HCT116 (cell line): Measurements from ENCODE around the gene C11orf98. TPM values are rescaled to one million over a fixed set of nuclear protein-coding genes. Genes with fewer than 3 reads are reported as not detected.

Experiments
- ATAC-seq: fragments of 200-7000 bp; cut with Tn5 transposase; 2 replicates; pipeline ENCODE4 v1.9.1; 2020; ENCODE audit warnings: mild to moderate bottlenecking, moderate library complexity
- BruUV-seq: library from RNA; stranded (reverse); fragments of 400-500 nt; replicated peaks from 2 replicates; lab custom pipeline; 2021; lab: Mats Ljungman, UMichigan
- CTCF ChIA-PET: fragments of 300-600 bp; sonication (Branson Sonifier 250); formaldehyde crosslinking; loops from one replicate; lab custom pipeline; 2021; ENCODE audit warnings: antibody characterized with exemption; lab: Charles Lee
- POLR2A ChIA-PET: fragments of 300-600, 350-600 bp; sonication (Branson Sonifier 250); formaldehyde crosslinking; loops from one replicate; lab custom pipeline; 2021; ENCODE audit warnings: antibody characterized with exemption; lab: Charles Lee
- RAD21 ChIA-PET, 2 experiments: fragments of 300-600 bp; sonication (Branson Sonifier 250); formaldehyde crosslinking; loops; one replicate each; lab custom pipeline; 2023; ENCODE audit warnings: low total read pairs in 2 of 2; ENCODE audit not compliant: uncharacterized antibody in 2 of 2, unreplicated experiment in 2 of 2, low non-redundant PET in 1 of 2; lab: Charles Lee
- DNase-seq: peaks from one replicate; pipeline ENCODE4 v3.0.0-alpha.2; 2010; ENCODE audit warnings: low read depth, low spot score
- H2AFZ ChIP-seq: fragments of 200-600 bp; shearing (Covaris generic), sonication (generic); 2 replicates; pipeline ENCODE4 v1.6.1; 2017; ENCODE audit warnings: low read depth, mixed run types, mixed read lengths, antibody characterized with exemption, low read length; ENCODE audit not compliant: poor library complexity, severe bottlenecking
- H3K27ac ChIP-seq: 2 replicates; pipeline ENCODE4 v1.5.1; 2012; ENCODE audit warnings: low read depth, low read length
- H3K27me3 ChIP-seq: fragments of 200-600 bp; sonication (generic); 2 replicates; pipeline ENCODE4 v1.6.1; 2016; ENCODE audit warnings: mixed run types, low read length, mixed read lengths; ENCODE audit not compliant: insufficient read depth
- H3K36me3 ChIP-seq, 2 experiments: fragments of 200-500 bp in 1 of 2; fragments of 200-600 bp in 1 of 2; sonication (Bioruptor generic) in 1 of 2; sonication (generic) in 1 of 2; 2 replicates each; pipeline versions ENCODE4 v1.5.1 to v1.6.1; 2014 to 2016; ENCODE audit warnings: low read length in 2 of 2, inconsistent platforms in 1 of 2, mixed read lengths in 1 of 2, mixed run types in 1 of 2; ENCODE audit not compliant: insufficient read depth in 2 of 2, control insufficient read depth in 1 of 2
- H3K4me1 ChIP-seq, 2 experiments: fragments of 200-600 bp in 1 of 2; sonication (generic) in 1 of 2; 2 replicates each; pipeline versions ENCODE4 v1.5.1 to v1.6.1; 2012 to 2017; ENCODE audit warnings: low read length in 2 of 2, inconsistent platforms in 1 of 2, mild to moderate bottlenecking in 1 of 2, mixed read lengths in 1 of 2, mixed run types in 1 of 2, moderate library complexity in 1 of 2; ENCODE audit not compliant: insufficient read depth in 2 of 2, control insufficient read depth in 1 of 2
- H3K4me2 ChIP-seq: fragments of 200-600 bp; sonication (generic); 2 replicates; pipeline ENCODE4 v1.6.1; 2017; ENCODE audit warnings: mixed run types, low read length, mixed read lengths
- H3K4me3 ChIP-seq, 2 experiments: fragments of 200-600 bp in 1 of 2; sonication (generic) in 1 of 2; replicated peaks in 1 of 2; 2 replicates each; pipeline ENCODE4 v1.5.1; 2011 to 2016; ENCODE audit warnings: low read length in 2 of 2, control low read depth in 1 of 2, low read depth in 1 of 2, mild to moderate bottlenecking in 1 of 2, mixed read lengths in 1 of 2, mixed run types in 1 of 2
- H3K79me2 ChIP-seq: fragments of 200-600 bp; sonication (generic); 2 replicates; pipeline ENCODE4 v1.6.1; 2017; ENCODE audit warnings: mild to moderate bottlenecking, mixed run types, low read length, moderate library complexity, mixed read lengths; ENCODE audit not compliant: insufficient read depth
- H3K9ac ChIP-seq: fragments of 200-600 bp; sonication (generic); 2 replicates; pipeline ENCODE4 v1.6.1; 2016; ENCODE audit warnings: low read length, mixed read lengths
- H3K9me2 ChIP-seq: fragments of 200-600 bp; sonication (generic), shearing (Covaris generic); 2 replicates; pipeline ENCODE4 v1.6.1; 2017; ENCODE audit warnings: mixed run types, mild to moderate bottlenecking, moderate library complexity; ENCODE audit not compliant: insufficient read depth
- H3K9me3 ChIP-seq, 2 experiments: fragments of 200-500 bp in 1 of 2; fragments of 200-600 bp in 1 of 2; sonication (Bioruptor generic) in 1 of 2; sonication (generic) in 1 of 2; 2 replicates each; pipeline ENCODE4 v1.6.1; 2014 to 2017; ENCODE audit warnings: low read length in 2 of 2, mixed read lengths in 2 of 2, inconsistent platforms in 1 of 2, low read depth in 1 of 2, mild to moderate bottlenecking in 1 of 2, mixed run types in 1 of 2, moderate library complexity in 1 of 2; ENCODE audit not compliant: control insufficient read depth in 1 of 2, insufficient read depth in 1 of 2
- H4K20me1 ChIP-seq: fragments of 200-600 bp; sonication (generic), shearing (Covaris generic); 2 replicates; pipeline ENCODE4 v1.6.1; 2017; ENCODE audit warnings: mixed run types, mild to moderate bottlenecking, moderate library complexity; ENCODE audit not compliant: insufficient read depth
- CBX3 ChIP-seq: IDR thresholded peaks from 2 replicates; pipeline ENCODE4 v1.6.1; 2012; ENCODE audit warnings: low read depth
- CEBPB ChIP-seq: IDR thresholded peaks from 2 replicates; pipeline ENCODE4 v1.6.1; 2012; ENCODE audit warnings: low read depth
- ELF1 ChIP-seq: IDR thresholded peaks from 2 replicates; pipeline ENCODE4 v1.6.1; 2012; ENCODE audit warnings: low read depth, borderline replicate concordance
- EZH2 ChIP-seq: fragments of 200-600 bp; sonication (generic); IDR thresholded peaks from 2 replicates; pipeline ENCODE4 v1.6.1; 2017; ENCODE audit warnings: antibody characterized with exemption, mixed run types
- EZH2phosphoT487 ChIP-seq: fragments of 200-600 bp; IDR thresholded peaks from 2 replicates; pipeline ENCODE4 v1.6.1; 2018; ENCODE audit warnings: antibody characterized with exemption, borderline replicate concordance
- FOSL1 ChIP-seq: IDR thresholded peaks from 2 replicates; pipeline ENCODE4 v1.6.1; 2012; ENCODE audit warnings: low read depth
- POLR2AphosphoS5 ChIP-seq: IDR thresholded peaks from 2 replicates; pipeline ENCODE4 v1.6.1; 2011; ENCODE audit warnings: mild to moderate bottlenecking, low read depth, low read length, moderate library complexity
- RAD21 ChIP-seq: IDR thresholded peaks from 2 replicates; pipeline ENCODE4 v1.6.1; 2012; ENCODE audit warnings: low read depth, mild to moderate bottlenecking
- SP1 ChIP-seq: IDR thresholded peaks from 2 replicates; pipeline ENCODE4 v1.6.1; 2012; ENCODE audit warnings: low read depth
- SRF ChIP-seq: IDR thresholded peaks from 2 replicates; pipeline ENCODE4 v1.6.1; 2012; ENCODE audit warnings: low read depth
- YY1 ChIP-seq: IDR thresholded peaks from 2 replicates; pipeline ENCODE4 v1.6.1; 2011; ENCODE audit warnings: low read length, low read depth, moderate library complexity, mild to moderate bottlenecking; ENCODE audit not compliant: insufficient replicate concordance; ENCODE audit errors: extremely low read depth
- intact Hi-C: fragments of 100-400 bp; cut with micrococcal nuclease; formaldehyde crosslinking; loops from 2 replicates; pipeline ENCODE4 v1.10.0; 2022
- total RNA-seq: library from RNA; stranded (reverse); gene quantifications from one replicate; pipeline ENCODE4 v1.2.1, GENCODE V29; 2021; ENCODE audit not compliant: unreplicated experiment
- TF ChIP-seq, protein P1 (sequence below): IDR thresholded peaks from 2 replicates; pipeline ENCODE4 v1.6.1; 2012
- TF ChIP-seq, protein P2 (sequence below): IDR thresholded peaks from 2 replicates; pipeline ENCODE4 v1.6.1; 2011; ENCODE audit warnings: mild to moderate bottlenecking, low read length, moderate library complexity; ENCODE audit not compliant: insufficient replicate concordance; ENCODE audit errors: extremely low read depth

Gene C11orf98
- total RNA-seq, 1 experiment from 2014 or later: 121 TPM

DNA sequence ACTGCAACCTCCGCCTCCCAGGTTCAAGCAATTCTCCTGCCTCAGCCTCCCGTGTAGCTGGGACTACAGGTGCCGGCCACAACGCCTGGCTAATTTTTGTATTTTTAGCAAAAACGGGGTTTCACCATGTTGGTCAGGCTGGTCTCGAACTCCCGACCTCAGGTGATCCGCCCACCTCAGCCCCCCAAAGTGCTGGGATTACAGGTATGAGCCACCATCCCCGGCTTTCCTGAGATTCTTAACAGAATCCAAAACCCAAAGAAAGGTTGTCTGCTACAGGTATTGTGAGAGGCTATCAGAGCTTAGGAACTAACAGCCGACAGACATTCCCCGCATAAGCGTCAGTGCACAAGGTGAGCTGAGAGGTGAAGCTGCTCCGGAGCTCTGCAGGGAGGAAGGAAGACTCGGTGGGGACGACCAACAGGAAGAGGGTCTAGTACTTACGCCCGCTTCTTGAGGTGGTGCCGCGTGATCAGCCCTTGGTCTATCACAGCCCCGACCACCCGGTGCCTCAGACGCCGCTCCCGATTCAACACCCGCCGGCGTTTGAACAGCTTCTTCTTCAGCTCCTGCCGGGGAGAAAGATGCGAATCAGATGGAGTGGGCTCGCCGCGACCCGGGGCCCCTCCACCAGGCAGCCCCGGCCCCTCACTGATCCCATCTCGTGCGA lies 470 bp downstream of the C11orf98 start:
- Histone ChIP-seq H2AFZ (no peak overlapping the region), H3K4me1 (peaks cover 18 to 37% of the 10 kb centered on the region in 2 experiments; a peak in 3 of 4 replicates), H3K27ac (peak overlapping the region; percentile 96), H3K79me2 (peaks cover 50% of the 10 kb centered on the region), H3K4me3 (peak overlapping the region; percentile 99), H3K9me3 (no peaks in the 10 kb centered on the region), H3K9me2 (no peaks in the 10 kb centered on the region), H3K4me2 (peak overlapping the region; percentile 98), H3K36me3 (peaks cover 11 to 32% of the 10 kb centered on the region in 2 experiments; a peak in 3 of 4 replicates), H3K27me3 (no peaks in the 10 kb centered on the region), H4K20me1 (no peaks in the 10 kb centered on the region), H3K9ac (peak overlapping the region; percentile 100)
- peak; percentile 41 for ATAC-seq
- BruUV-seq: TSS peak; percentile 76
- TF ChIP-seq, protein P1, sequence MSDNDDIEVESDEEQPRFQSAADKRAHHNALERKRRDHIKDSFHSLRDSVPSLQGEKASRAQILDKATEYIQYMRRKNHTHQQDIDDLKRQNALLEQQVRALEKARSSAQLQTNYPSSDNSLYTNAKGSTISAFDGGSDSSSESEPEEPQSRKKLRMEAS: no peak
- TF ChIP-seq ELF1: no peak
- TF ChIP-seq CBX3: no peak
- TF ChIP-seq SRF: no peak
- TF ChIP-seq CEBPB: no peak
- TF ChIP-seq POLR2AphosphoS5: no peak
- intact Hi-C loops: no loop called here
- DNase-seq: no peak
- ChIA-PET RAD21 (interaction anchor here in 1 of 2 experiments (1.7 kb wide), 1 partner anchor 11 kb away, joined by 6 read pairs; the partner anchor contains the start of gene INTS5), CTCF (interaction anchor here (0.8 to 1.9 kb wide), 8 partner anchors 10 to 240 kb away, joined by 3 to 6 read pairs (median 4); partner anchors contain the start of genes INTS5 and TUT1), POLR2A (interaction anchor here (0.7 to 8.9 kb wide), 37 partner anchors 10 to 271 kb away, joined by 3 to 195 read pairs (median 5); partner anchors contain the start of genes B3GAT3, EEF1G, GANAB and HNRNPUL2)

DNA sequence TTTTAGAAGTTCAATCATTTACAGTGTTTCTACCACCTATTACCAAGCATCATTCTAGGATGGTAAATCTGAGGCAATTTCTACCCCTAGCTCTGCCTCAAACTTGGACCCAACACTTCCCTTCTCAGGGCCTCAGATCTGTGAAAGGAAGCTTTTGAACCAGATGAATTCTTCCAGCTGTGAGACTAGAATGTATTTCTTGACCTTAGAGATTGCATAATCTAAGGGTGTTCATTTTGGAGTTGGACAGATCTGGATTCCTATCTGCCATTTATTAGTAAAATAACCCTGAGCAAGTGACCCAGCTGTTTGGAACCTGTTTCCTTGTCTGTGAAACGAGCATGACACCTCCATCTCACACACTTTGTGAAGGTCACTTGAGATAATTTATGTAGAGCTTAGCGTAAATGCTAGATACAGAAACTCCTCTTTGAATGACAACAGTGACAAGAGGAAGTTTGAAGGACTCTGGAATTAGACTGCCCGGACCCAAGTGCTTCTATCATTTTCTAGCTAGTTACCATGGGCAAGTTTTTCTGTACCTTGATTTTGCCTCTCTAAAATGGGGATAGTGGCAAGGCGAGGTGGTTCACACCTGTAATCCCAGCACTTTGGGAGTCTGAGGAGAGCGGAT lies 8.1 kb downstream of the C11orf98 start:
- H3K4me2 ChIP-seq: no peak overlapping the region
- no peaks in the 10 kb centered on the region for H4K20me1 ChIP-seq
- no peak overlapping the region for H3K9ac ChIP-seq
- POLR2A ChIA-PET: interaction anchor here (1.3 to 14.1 kb wide), 4 partner anchors 9 to 184 kb away, joined by 4 to 195 read pairs (median 4); partner anchors contain the start of genes C11orf98, CSKMT, LBHD1 and TUT1
- H3K36me3 ChIP-seq: no peaks in the 10 kb centered on the region
- no peak overlapping the region for H3K27ac ChIP-seq
- no peak overlapping the region for H3K4me3 ChIP-seq
- H3K79me2 ChIP-seq: peaks cover 12% of the 10 kb centered on the region
- ATAC-seq: no peak
- H3K27me3 ChIP-seq: no peaks in the 10 kb centered on the region
- DNase-seq: no peak
- CTCF ChIA-PET: no interaction called here
- H3K4me1 ChIP-seq: peaks cover 2 to 16% of the 10 kb centered on the region in 2 experiments; a peak in 3 of 4 replicates
- BruUV-seq: no TSS peak
- no peaks in the 10 kb centered on the region for H3K9me2 ChIP-seq
- H2AFZ ChIP-seq: no peak overlapping the region
- H3K9me3 ChIP-seq: no peaks in the 10 kb centered on the region
- intact Hi-C loops: no loop called here
- RAD21 ChIA-PET: no interaction called here
- TF ChIP-seq RAD21 (no peak), EZH2phosphoT487 (no peak), CEBPB (no peak), ELF1 (no peak), FOSL1 (no peak), YY1 (no peak), EZH2 (no peak), SP1 (no peak)
- TF ChIP-seq, protein P2, sequence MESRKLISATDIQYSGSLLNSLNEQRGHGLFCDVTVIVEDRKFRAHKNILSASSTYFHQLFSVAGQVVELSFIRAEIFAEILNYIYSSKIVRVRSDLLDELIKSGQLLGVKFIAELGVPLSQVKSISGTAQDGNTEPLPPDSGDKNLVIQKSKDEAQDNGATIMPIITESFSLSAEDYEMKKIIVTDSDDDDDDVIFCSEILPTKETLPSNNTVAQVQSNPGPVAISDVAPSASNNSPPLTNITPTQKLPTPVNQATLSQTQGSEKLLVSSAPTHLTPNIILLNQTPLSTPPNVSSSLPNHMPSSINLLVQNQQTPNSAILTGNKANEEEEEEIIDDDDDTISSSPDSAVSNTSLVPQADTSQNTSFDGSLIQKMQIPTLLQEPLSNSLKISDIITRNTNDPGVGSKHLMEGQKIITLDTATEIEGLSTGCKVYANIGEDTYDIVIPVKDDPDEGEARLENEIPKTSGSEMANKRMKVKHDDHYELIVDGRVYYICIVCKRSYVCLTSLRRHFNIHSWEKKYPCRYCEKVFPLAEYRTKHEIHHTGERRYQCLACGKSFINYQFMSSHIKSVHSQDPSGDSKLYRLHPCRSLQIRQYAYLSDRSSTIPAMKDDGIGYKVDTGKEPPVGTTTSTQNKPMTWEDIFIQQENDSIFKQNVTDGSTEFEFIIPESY: no peak
- TF ChIP-seq, all 23 proteins: peak for 0
